H1 (cell line): ENCODE data around the gene FBXL14. TPM values are rescaled to one million over a fixed set of nuclear protein-coding genes. Genes with fewer than 3 reads are reported as not detected.

ENCODE experiments used
- CTCF ChIA-PET: fragments of 300-600 bp; sonication (Branson Sonifier 250); formaldehyde crosslinking; loops from one replicate; lab custom pipeline; 2021; ENCODE audit not compliant: partially characterized antibody; lab: Charles Lee
- POLR2A ChIA-PET: fragments of 300-600 bp; sonication (Branson Sonifier 250); formaldehyde crosslinking; loops from one replicate; lab custom pipeline; 2021; ENCODE audit warnings: inconsistent platforms; ENCODE audit not compliant: partially characterized antibody; lab: Charles Lee
- DNase-seq, 2 experiments: peaks; one replicate each; pipeline versions ENCODE4 v3.0.0 to v3.0.0-alpha.2; 2010 to 2022; ENCODE audit warnings: low spot score in 2 of 2, low read depth in 1 of 2, mixed read lengths in 1 of 2
- FAIRE-seq: peaks from 2 replicates; lab custom pipeline; 2011; peaks lifted over from hg19 to GRCh38; lab: Jason Lieb, UNC
- H2AFZ ChIP-seq: 2 replicates; pipeline ENCODE4 v1.8.1; 2012; ENCODE audit warnings: low read length, inconsistent platforms
- H2AK5ac ChIP-seq: 2 replicates; pipeline ENCODE4 v1.6.1; 2013; ENCODE audit warnings: low read depth, low read length
- H2BK120ac ChIP-seq: replicated peaks from 2 replicates; pipeline ENCODE3; 2013; ENCODE audit warnings: low read depth, low read length, inconsistent platforms
- H2BK12ac ChIP-seq: 2 replicates; pipeline ENCODE4 v1.6.1; 2013; ENCODE audit warnings: low read depth, low read length
- H2BK15ac ChIP-seq: 2 replicates; pipeline ENCODE4 v1.6.1; 2013; ENCODE audit warnings: low read length
- H2BK20ac ChIP-seq: 2 replicates; pipeline ENCODE4 v1.6.1; 2013; ENCODE audit warnings: low read length
- H2BK5ac ChIP-seq: 2 replicates; pipeline ENCODE4 v1.6.1; 2013; ENCODE audit warnings: low read depth, low read length
- H3K14ac ChIP-seq: 2 replicates; pipeline ENCODE4 v1.6.1; 2013; ENCODE audit warnings: inconsistent platforms; ENCODE audit not compliant: insufficient read length
- H3K18ac ChIP-seq: 2 replicates; pipeline ENCODE4 v1.6.1; 2013; ENCODE audit warnings: low read length; ENCODE audit errors: extremely low read depth
- H3K23ac ChIP-seq: 2 replicates; pipeline ENCODE4 v1.6.1; 2013; ENCODE audit warnings: inconsistent platforms; ENCODE audit not compliant: insufficient read length
- H3K23me2 ChIP-seq: 2 replicates; pipeline ENCODE4 v1.6.1; 2013; ENCODE audit warnings: low read depth, low read length
- H3K27ac ChIP-seq: 2 replicates; pipeline ENCODE4 v1.6.1; 2011; ENCODE audit warnings: low read depth, low read length, inconsistent platforms
- H3K27me3 ChIP-seq, 4 experiments: replicated peaks in 1 of 4; 1 replicate in 1 of 4; 2 replicates in 3 of 4; pipeline versions ENCODE4 v1.6.1 to v1.8.1; 2011 to 2013; ENCODE audit warnings: low read length in 3 of 4, mild to moderate bottlenecking in 3 of 4, inconsistent platforms in 2 of 4, mixed read lengths in 2 of 4, moderate library complexity in 1 of 4; ENCODE audit not compliant: control insufficient read depth in 3 of 4, insufficient read depth in 3 of 4; ENCODE audit errors: extremely low read depth in 1 of 4
- H3K36me3 ChIP-seq, 4 experiments: 2 replicates each; pipeline versions ENCODE4 v1.6.1 to v1.8.1; 2011 to 2013; ENCODE audit warnings: mild to moderate bottlenecking in 4 of 4, low read length in 3 of 4, moderate library complexity in 2 of 4, control low read depth in 1 of 4, inconsistent platforms in 1 of 4; ENCODE audit not compliant: insufficient read depth in 4 of 4, control insufficient read depth in 2 of 4
- H3K4ac ChIP-seq: replicated peaks from 2 replicates; pipeline ENCODE3; 2013; ENCODE audit warnings: low read length, low read depth, mixed read lengths, inconsistent platforms; ENCODE audit not compliant: insufficient read length
- H3K4me1 ChIP-seq, 4 experiments: replicated peaks in 1 of 4; 1 replicate in 1 of 4; 2 replicates in 3 of 4; pipeline versions ENCODE4 v1.6.1 to v1.8.1; 2011 to 2013; ENCODE audit warnings: low read length in 3 of 4, inconsistent platforms in 2 of 4, mixed read lengths in 1 of 4; ENCODE audit not compliant: insufficient read depth in 4 of 4, control insufficient read depth in 3 of 4
- H3K4me2 ChIP-seq, 2 experiments: 2 replicates each; pipeline versions ENCODE4 v1.6.1 to v1.8.1; 2011 to 2013; ENCODE audit warnings: low read depth in 2 of 2, low read length in 2 of 2, control low read depth in 1 of 2, inconsistent platforms in 1 of 2, mild to moderate bottlenecking in 1 of 2; ENCODE audit not compliant: insufficient read depth in 1 of 2
- H3K4me3 ChIP-seq, 4 experiments: fragments of 200-600, 300-600 bp in 1 of 4; sonication (generic), shearing (Covaris generic), sonication (Bioruptor Twin) in 1 of 4; 2 replicates each; pipeline versions ENCODE4 v1.5.1 to v1.8.1; 2011 to 2016; ENCODE audit warnings: low read length in 4 of 4, low read depth in 3 of 4, control low read depth in 2 of 4, inconsistent platforms in 2 of 4, mild to moderate bottlenecking in 2 of 4, mixed read lengths in 1 of 4, moderate library complexity in 1 of 4; ENCODE audit not compliant: insufficient read depth in 2 of 4; ENCODE audit errors: extremely low read depth in 1 of 4
- H3K56ac ChIP-seq: replicated peaks from 2 replicates; pipeline ENCODE3; 2013; ENCODE audit warnings: low read depth, mild to moderate bottlenecking, mixed read lengths, low read length, inconsistent platforms; ENCODE audit not compliant: insufficient read length
- H3K79me1 ChIP-seq: 2 replicates; pipeline ENCODE4 v1.6.1; 2013; ENCODE audit warnings: low read depth, low read length, control low read depth
- H3K79me2 ChIP-seq, 2 experiments: 2 replicates each; pipeline versions ENCODE4 v1.6.1 to v1.8.1; 2012 to 2013; ENCODE audit warnings: low read length in 2 of 2, mild to moderate bottlenecking in 2 of 2, inconsistent platforms in 1 of 2; ENCODE audit not compliant: insufficient read depth in 2 of 2, control insufficient read depth in 1 of 2
- H3K9ac ChIP-seq, 4 experiments: replicated peaks in 1 of 4; 1 replicate in 1 of 4; 2 replicates in 3 of 4; pipeline versions ENCODE4 v1.6.1 to v1.8.1; 2011 to 2013; ENCODE audit warnings: low read depth in 3 of 4, low read length in 3 of 4, control low read depth in 2 of 4, mild to moderate bottlenecking in 2 of 4, moderate library complexity in 2 of 4, inconsistent platforms in 1 of 4; ENCODE audit errors: extremely low read depth in 1 of 4
- H3K9me3 ChIP-seq, 2 experiments: 2 replicates each; pipeline versions ENCODE4 v1.6.1 to v1.8.1; 2012 to 2013; ENCODE audit warnings: mild to moderate bottlenecking in 2 of 2, moderate library complexity in 2 of 2, control low read depth in 1 of 2, inconsistent platforms in 1 of 2, low read depth in 1 of 2, low read length in 1 of 2, mixed read lengths in 1 of 2; ENCODE audit not compliant: insufficient read depth in 2 of 2
- H4K20me1 ChIP-seq, 2 experiments: replicated peaks in 1 of 2; 2 replicates each; pipeline versions ENCODE3 to v1.8.1; 2011 to 2013; ENCODE audit warnings: inconsistent platforms in 2 of 2, low read length in 2 of 2, mild to moderate bottlenecking in 1 of 2; ENCODE audit not compliant: insufficient read depth in 2 of 2, control insufficient read depth in 1 of 2
- H4K5ac ChIP-seq: 2 replicates; pipeline ENCODE4 v1.6.1; 2013; ENCODE audit warnings: low read length, low read depth, mixed read lengths, inconsistent platforms; ENCODE audit not compliant: insufficient read length
- H4K8ac ChIP-seq: 2 replicates; pipeline ENCODE4 v1.8.0; 2013; ENCODE audit warnings: mild to moderate bottlenecking, moderate library complexity, low read length, inconsistent platforms; ENCODE audit not compliant: insufficient read depth; ENCODE audit errors: extremely low read depth
- H4K91ac ChIP-seq: replicated peaks from 2 replicates; pipeline ENCODE3; 2013; ENCODE audit warnings: low read length, mixed read lengths, inconsistent platforms; ENCODE audit not compliant: insufficient read length
- GABPA ChIP-seq: IDR thresholded peaks from 2 replicates; pipeline ENCODE4 v1.6.1; 2011; ENCODE audit warnings: mild to moderate bottlenecking, low read length, moderate library complexity, borderline replicate concordance; ENCODE audit not compliant: insufficient read depth
- MAFK ChIP-seq: IDR thresholded peaks from 2 replicates; pipeline ENCODE4 v1.6.1; 2012; ENCODE audit warnings: low read depth, mild to moderate bottlenecking, improper control_type of control experiment, low read length
- NRF1 ChIP-seq: IDR thresholded peaks from 2 replicates; pipeline ENCODE4 v1.6.1; 2011; ENCODE audit warnings: mild to moderate bottlenecking, low read depth, low read length, improper control_type of control experiment
- POLR2AphosphoS5 ChIP-seq: IDR thresholded peaks from 2 replicates; pipeline ENCODE4 v1.6.1; 2011; ENCODE audit warnings: low read depth, low read length
- RFX5 ChIP-seq: IDR thresholded peaks from 2 replicates; pipeline ENCODE4 v1.6.1; 2011; ENCODE audit warnings: low read depth, low read length, improper control_type of control experiment, borderline replicate concordance
- WGBS, 2 experiments: shearing (Covaris generic) in 1 of 2; methylation state at CpG; one replicate each; pipeline versions ENCODE4 v1.1.6 to v1.1.7; 2013 to 2015; ENCODE audit warnings: low lambda C conversion rate in 2 of 2, mixed read lengths in 2 of 2, inconsistent platforms in 1 of 2, low coverage in 1 of 2, missing lambda C conversion rate in 1 of 2; ENCODE audit not compliant: insufficient replicate concordance in 2 of 2, insufficient coverage in 1 of 2, insufficient read length in 1 of 2; ENCODE audit errors: extremely low coverage in 1 of 2, missing lambda C conversion rate in 1 of 2; 5-methylcytosine and 5-hydroxymethylcytosine counted together
- polyA plus RNA-seq, 7 experiments: library from polyadenylated mRNA; depleted of rRNA in 3 of 7; stranded (reverse) in 5 of 7; unstranded in 2 of 7; fragments of >200 nt in 5 of 7; fragments of 200-250 nt in 2 of 7; gene quantifications; 1 replicate in 5 of 7; 2 replicates in 1 of 7; 4 replicates in 1 of 7; pipeline versions ENCODE4 v1.2.1 to v1.2.3, GENCODE V29; 2011 to 2013; ENCODE audit warnings: missing spikeins in 2 of 7, mixed read lengths in 2 of 7
- total RNA-seq: library from RNA; stranded (reverse); fragmentation: NEBNext Ultra II Directional; extraction: Animal tissue kit (Norgen Biotek cat#: 25700); gene quantifications from 2 replicates; pipeline ENCODE4 v1.2.1, GENCODE V29; 2021

Gene FBXL14
- total and polyA plus RNA-seq, 2 of the 8 experiments (the other 6 are each of a cell fraction or from before 2014, with no cell fraction given) = 5.5 to 9.6 TPM

DNA sequence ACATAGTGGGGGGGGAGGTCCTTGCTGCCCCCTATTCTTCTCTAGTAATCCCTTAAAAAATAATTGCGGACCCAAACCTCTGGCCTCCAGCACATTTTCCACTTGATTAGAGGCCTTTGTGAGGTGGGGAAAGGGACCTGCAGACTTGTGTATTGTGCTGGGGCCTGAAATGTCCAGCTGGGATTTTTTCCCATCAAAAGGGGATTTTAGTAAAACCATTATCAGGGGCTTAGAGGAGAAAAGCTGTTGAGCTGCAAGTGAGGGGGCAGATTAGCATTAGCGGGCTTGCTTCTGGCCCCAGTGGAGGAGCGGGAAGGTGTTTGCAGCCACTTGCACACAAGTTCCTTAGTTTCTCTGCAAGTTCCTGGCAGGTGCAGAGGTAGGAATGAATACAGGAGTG is 13.9 kb downstream of the FBXL14 start:
- no peak overlapping the region for H3K4ac ChIP-seq
- FAIRE-seq = no peak
- H3K79me2 ChIP-seq = no peaks in the 10 kb centered on the region
- peaks cover 5 to 26% (median 14%) of the 10 kb centered on the region in 4 experiments for H3K27me3 ChIP-seq
- H3K23me2 ChIP-seq = no peaks in the 10 kb centered on the region
- no peak overlapping the region for H2BK5ac ChIP-seq
- no peak overlapping the region for H2BK12ac ChIP-seq
- H3K4me2 ChIP-seq = no peak overlapping the region
- H4K20me1 ChIP-seq = peaks cover 2 to 4% of the 10 kb centered on the region in 2 experiments
- no peak overlapping the region for H2BK15ac ChIP-seq
- no peak overlapping the region for H3K9ac ChIP-seq
- H3K18ac ChIP-seq = no peak overlapping the region
- no peak overlapping the region for H2BK20ac ChIP-seq
- 88% methylated on average over 3 of the region's 3 CpGs; no CpG with 5 or more reads in 1 of the 2 experiments for WGBS, 2 experiments
- CTCF ChIA-PET = interaction anchor here (0.9 to 10.2 kb wide), 4 partner anchors 19 to 462 kb away, joined by 3 to 88 read pairs (median 34); no protein-coding TSS in a partner anchor
- no peak overlapping the region for H2BK120ac ChIP-seq
- POLR2A ChIA-PET = interaction anchor here (1.0 kb wide), 1 partner anchor 12 kb away, joined by 3 read pairs; no protein-coding TSS in a partner anchor
- H2AFZ ChIP-seq = no peak overlapping the region
- H3K9me3 ChIP-seq = no peaks in the 10 kb centered on the region
- DNase-seq = no peak
- no peak overlapping the region for H3K14ac ChIP-seq
- no peak overlapping the region for H4K91ac ChIP-seq
- H4K8ac ChIP-seq = no peak overlapping the region
- no peak overlapping the region for H3K4me3 ChIP-seq
- no peak overlapping the region for H3K27ac ChIP-seq
- TF ChIP-seq POLR2AphosphoS5 (no peak), RFX5 (no peak), GABPA (no peak), NRF1 (no peak), MAFK (no peak)
- no peaks in the 10 kb centered on the region for H3K79me1 ChIP-seq
- no peak overlapping the region for H2AK5ac ChIP-seq
- no peak overlapping the region for H3K23ac ChIP-seq
- H4K5ac ChIP-seq = no peak overlapping the region
- no peaks in the 10 kb centered on the region for H3K36me3 ChIP-seq
- no peaks in the 10 kb centered on the region for H3K4me1 ChIP-seq
- H3K56ac ChIP-seq = no peak overlapping the region
